ENCODE measurements around the gene OST4.

- TF ChIP-seq SUZ12 (IDR thresholded peaks at IDR 0.05; ENCODE audit: extremely low read depth, insufficient read depth, insufficient read length) (no peak), ZNF274 (IDR thresholded peaks at IDR 0.05; ENCODE audit: low read depth, low read length) (no peak)
Observed at GRCh38 chr2:27038631-27039339, 32.7 kb downstream of the OST4 start.
